ES-I3 (cell line): ENCODE measurements around the gene MRTFA.

Experiments
- H3K36me3 ChIP-seq: 2 replicates; pipeline ENCODE4 v1.6.1; 2013; ENCODE audit warnings: mild to moderate bottlenecking, low read length, control low read depth, moderate library complexity; ENCODE audit not compliant: insufficient read depth
- H3K4me1 ChIP-seq: 2 replicates; pipeline ENCODE4 v1.6.1; 2013; ENCODE audit warnings: mild to moderate bottlenecking, control low read depth, low read length; ENCODE audit not compliant: insufficient read depth
- H3K9ac ChIP-seq: 2 replicates; pipeline ENCODE4 v1.6.1; 2013; ENCODE audit warnings: low read depth, mild to moderate bottlenecking, low read length, moderate library complexity
- H3K9me3 ChIP-seq: 2 replicates; pipeline ENCODE4 v1.6.1; 2013; ENCODE audit warnings: mild to moderate bottlenecking, low read length, moderate library complexity; ENCODE audit not compliant: control insufficient read depth, insufficient read depth

MRTFA gene

DNA sequence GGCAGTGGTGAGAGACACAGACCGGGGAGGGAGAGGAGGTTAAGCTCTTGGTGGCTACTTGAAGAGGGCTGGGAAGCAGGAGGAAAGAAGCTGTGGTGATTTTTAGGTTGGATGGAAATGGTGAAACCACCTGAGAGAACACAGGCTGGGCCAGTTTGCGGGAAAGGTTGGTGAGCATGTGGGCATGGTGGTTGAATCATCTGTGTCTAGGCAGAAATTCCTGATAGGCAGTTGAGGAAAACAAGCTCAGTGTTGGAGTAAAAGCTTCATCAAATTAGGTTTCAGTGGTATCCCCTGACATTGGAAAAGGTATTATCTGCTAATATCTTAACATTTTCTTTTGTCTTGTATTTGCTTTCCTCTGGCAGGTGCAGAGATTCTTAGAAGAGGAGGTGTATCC is 270.5 kb downstream of the MRTFA start:
- no peaks in the 10 kb centered on the region for H3K4me1 ChIP-seq
- no peak overlapping the region for H3K9ac ChIP-seq
- peaks cover 42% of the 10 kb centered on the region for H3K36me3 ChIP-seq
- no peaks in the 10 kb centered on the region for H3K9me3 ChIP-seq

DNA sequence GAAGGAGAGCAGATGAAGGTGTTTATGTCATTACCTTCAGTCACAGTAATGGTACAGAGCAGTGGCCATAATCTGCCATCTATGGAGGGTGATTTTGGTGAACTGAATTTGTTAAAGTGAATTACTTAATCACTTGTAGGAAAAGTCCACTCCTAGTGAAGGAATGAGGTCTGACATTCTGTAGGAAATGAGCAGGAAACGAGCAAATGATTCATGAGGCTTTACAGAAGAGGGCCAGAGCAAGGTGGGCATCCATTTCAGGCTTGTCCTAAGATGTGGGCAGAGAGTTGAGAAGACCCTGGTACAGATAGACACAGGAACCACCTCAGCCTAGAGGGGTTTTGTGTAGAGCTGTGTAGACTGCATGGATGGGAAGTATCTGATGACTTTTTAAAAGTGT is 272.1 kb downstream of the MRTFA start:
- H3K9ac ChIP-seq, result no peak overlapping the region
- H3K9me3 ChIP-seq, result no peaks in the 10 kb centered on the region
- peaks cover 51% of the 10 kb centered on the region for H3K36me3 ChIP-seq
- no peaks in the 10 kb centered on the region for H3K4me1 ChIP-seq

- no peaks in the 10 kb centered on the region for H3K9me3 ChIP-seq
- no peak overlapping the region for H3K9ac ChIP-seq
- no peaks in the 10 kb centered on the region for H3K4me1 ChIP-seq
- H3K36me3 ChIP-seq, result peaks cover 63% of the 10 kb centered on the region
These were observed 273.5 kb downstream of the MRTFA start for GRCh38 chr22:40363059-40363458.

GRCh38 chr22:40361100-40361499 is 275.4 kb downstream of the MRTFA start:
- Histone ChIP-seq H3K4me1 (no peaks in the 10 kb centered on the region), H3K36me3 (peaks cover 68% of the 10 kb centered on the region), H3K9ac (no peak overlapping the region), H3K9me3 (no peaks in the 10 kb centered on the region)
